PFSK-1 (cell line): Measurements from ENCODE around the gene GIPC2.

Experiments used
- POLR2AphosphoS5 ChIP-seq: IDR thresholded peaks from 2 replicates; pipeline ENCODE4 v1.6.1; 2012; ENCODE audit warnings: low read depth, mild to moderate bottlenecking, control low read depth, low read length, moderate library complexity
- SIN3A ChIP-seq: IDR thresholded peaks from 2 replicates; pipeline ENCODE4 v1.6.1; 2012; ENCODE audit warnings: mild to moderate bottlenecking, low read length, moderate library complexity, borderline replicate concordance; ENCODE audit not compliant: insufficient read depth
- TAF1 ChIP-seq: IDR thresholded peaks from 2 replicates; pipeline ENCODE4 v1.6.1; 2012; ENCODE audit warnings: low read length, control low read depth, borderline replicate concordance; ENCODE audit not compliant: insufficient read depth
- TF ChIP-seq, protein P1 (sequence below), 2 experiments: IDR thresholded peaks; 2 replicates each; pipeline versions ENCODE4 v1.6.1 to v1.8.0; 2011 to 2012; ENCODE audit warnings: low read depth in 2 of 2, low read length in 2 of 2, control low read depth in 1 of 2, inconsistent platforms in 1 of 2, mild to moderate bottlenecking in 1 of 2, moderate library complexity in 1 of 2; ENCODE audit not compliant: insufficient read depth in 1 of 2

DNA sequence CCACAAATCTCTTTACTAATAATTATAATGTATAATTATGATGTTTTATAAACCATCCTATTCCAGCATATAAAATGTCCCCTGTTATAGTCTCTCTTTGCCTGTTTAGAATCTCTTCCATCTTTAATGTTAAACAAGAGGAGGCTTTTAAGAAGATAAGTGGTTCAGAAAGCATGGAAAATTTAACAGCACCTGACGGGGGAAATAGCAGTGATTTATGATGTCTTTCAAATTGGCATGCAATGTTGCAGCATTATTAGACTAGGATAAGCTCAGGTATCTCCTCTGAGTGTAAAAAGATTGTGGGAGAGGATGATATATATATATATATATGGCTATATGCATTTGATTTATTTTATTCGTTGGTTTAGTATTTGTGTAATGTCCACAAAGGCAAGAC, 24.4 kb downstream of the GIPC2 start:
- TF ChIP-seq POLR2AphosphoS5 (no peak), TAF1 (no peak), SIN3A (no peak)
- TF ChIP-seq, protein P1, sequence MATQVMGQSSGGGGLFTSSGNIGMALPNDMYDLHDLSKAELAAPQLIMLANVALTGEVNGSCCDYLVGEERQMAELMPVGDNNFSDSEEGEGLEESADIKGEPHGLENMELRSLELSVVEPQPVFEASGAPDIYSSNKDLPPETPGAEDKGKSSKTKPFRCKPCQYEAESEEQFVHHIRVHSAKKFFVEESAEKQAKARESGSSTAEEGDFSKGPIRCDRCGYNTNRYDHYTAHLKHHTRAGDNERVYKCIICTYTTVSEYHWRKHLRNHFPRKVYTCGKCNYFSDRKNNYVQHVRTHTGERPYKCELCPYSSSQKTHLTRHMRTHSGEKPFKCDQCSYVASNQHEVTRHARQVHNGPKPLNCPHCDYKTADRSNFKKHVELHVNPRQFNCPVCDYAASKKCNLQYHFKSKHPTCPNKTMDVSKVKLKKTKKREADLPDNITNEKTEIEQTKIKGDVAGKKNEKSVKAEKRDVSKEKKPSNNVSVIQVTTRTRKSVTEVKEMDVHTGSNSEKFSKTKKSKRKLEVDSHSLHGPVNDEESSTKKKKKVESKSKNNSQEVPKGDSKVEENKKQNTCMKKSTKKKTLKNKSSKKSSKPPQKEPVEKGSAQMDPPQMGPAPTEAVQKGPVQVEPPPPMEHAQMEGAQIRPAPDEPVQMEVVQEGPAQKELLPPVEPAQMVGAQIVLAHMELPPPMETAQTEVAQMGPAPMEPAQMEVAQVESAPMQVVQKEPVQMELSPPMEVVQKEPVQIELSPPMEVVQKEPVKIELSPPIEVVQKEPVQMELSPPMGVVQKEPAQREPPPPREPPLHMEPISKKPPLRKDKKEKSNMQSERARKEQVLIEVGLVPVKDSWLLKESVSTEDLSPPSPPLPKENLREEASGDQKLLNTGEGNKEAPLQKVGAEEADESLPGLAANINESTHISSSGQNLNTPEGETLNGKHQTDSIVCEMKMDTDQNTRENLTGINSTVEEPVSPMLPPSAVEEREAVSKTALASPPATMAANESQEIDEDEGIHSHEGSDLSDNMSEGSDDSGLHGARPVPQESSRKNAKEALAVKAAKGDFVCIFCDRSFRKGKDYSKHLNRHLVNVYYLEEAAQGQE (IDR thresholded peaks at IDR 0.05; ENCODE audit: insufficient read depth in 1 of 2, low read depth in 2 of 2, low read length in 2 of 2) = no peak
